ENCODE data around the gene RAB15. TPM values are rescaled to one million over a fixed set of nuclear protein-coding genes. Genes with fewer than 3 reads are reported as not detected.
A peak's percentile ranks its signal among the peaks of the same experiment; 100 is the strongest.

RAB15 gene
- total RNA-seq, 5 donors from 2014 or later (not counting 1 experiment from before 2014, with no cell fraction given): 3.9 to 9.7 (median 4.3) TPM

DNA sequence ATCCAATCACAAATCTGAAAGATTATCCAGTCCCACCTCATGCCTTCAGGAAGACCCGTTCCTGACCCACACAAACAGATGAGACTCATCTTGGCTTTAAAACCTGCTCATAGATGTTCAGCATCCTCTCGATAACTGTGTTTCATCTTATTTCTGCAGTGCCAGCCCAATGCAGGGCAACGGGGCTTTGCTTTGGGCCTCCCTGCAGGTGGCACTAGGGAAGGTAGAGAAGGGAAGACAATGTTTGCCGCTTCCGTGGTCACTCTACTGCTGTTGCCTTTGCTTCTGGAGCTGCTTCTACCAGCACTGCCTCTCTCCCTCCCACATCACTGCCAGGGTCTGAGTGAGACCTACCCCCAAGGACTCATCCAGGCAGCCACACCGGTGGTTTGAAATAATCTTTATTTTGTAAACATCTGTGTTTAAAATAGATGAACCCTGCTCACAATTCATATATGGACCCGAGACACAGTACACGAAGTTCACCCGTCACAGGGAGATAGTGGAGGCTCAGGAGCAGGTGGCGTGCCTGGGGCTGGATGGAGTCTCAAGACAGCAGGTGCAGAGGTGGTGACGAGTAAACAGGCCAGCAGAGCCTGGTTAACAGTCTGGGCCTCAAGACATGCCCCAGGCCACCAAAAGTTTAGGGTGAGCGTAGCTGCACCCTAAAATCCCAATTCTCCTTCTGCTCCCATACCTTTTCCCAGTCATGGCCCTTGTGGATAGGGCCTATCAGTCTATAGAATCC is 26.5 kb downstream of the RAB15 start:
- DNase-seq: no peak
- 91% methylated on average over 6 of the region's 12 CpGs for WGBS (ENCODE audit: insufficient coverage)

DNA sequence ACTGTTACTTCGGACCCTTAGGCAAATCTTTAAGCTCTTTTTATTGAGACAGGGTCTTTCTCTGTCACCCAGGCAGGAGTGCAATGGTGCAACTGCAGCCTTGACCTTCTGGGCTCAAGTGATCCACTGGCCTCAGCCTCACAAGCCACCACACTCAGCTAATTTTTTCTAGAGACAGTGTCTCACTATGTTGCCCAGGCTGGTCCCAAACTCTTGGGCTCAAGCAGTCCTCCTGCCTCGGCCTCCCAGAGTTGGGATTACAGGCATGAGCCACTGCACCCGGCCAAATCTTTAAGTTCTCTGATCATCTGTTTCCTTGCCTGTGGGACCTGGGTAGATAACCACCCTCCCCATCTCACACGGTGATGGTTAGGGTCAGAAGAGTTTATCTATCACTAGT is 27.3 kb downstream of the RAB15 start:
- H3K27ac ChIP-seq (ENCODE audit: low read length): no peak overlapping the region
- no peak overlapping the region for H3K4me3 ChIP-seq (ENCODE audit: control insufficient read depth in 1 of 2, extremely low read depth in 1 of 2, low read length in 1 of 2)
- H3K27ac Mint-ChIP-seq: no peak overlapping the region
- H3K9me3 Mint-ChIP-seq: no peaks in the 10 kb centered on the region
- DNase-seq (no peak), ATAC-seq (replicated peaks in 1 of 4) (no peak)
- H3K4me1 Mint-ChIP-seq: peaks cover 48 to 63% (median 57%) of the 10 kb centered on the region in 3 donors
- H3K27me3 Mint-ChIP-seq: no peaks in the 10 kb centered on the region
- peaks cover 5 to 17% of the 10 kb centered on the region in 2 experiments for H3K4me1 ChIP-seq (ENCODE audit: control insufficient read depth in 1 of 2, extremely low read depth in 1 of 2, insufficient read depth in 2 of 2, low read length in 2 of 2)
- peaks cover 13 to 44% of the 10 kb centered on the region in 2 donors for H3K36me3 ChIP-seq (ENCODE audit: control insufficient read depth in 2 of 2, extremely low read depth in 1 of 2, insufficient read depth in 1 of 2, low read length in 1 of 2)
- peaks cover 67% of the 10 kb centered on the region for H3K36me3 Mint-ChIP-seq
- no peak overlapping the region for H3K4me3 Mint-ChIP-seq
- ChIA-PET POLR2A (no interaction called here), CTCF (no interaction called here)
- H3K27me3 ChIP-seq (replicated peaks in 1 of 2; ENCODE audit: control insufficient read depth in 2 of 2, extremely low read depth in 1 of 2, insufficient read depth in 2 of 2, low read length in 1 of 2): no peaks in the 10 kb centered on the region
- 91% methylated on average over 1 of the region's 4 CpGs for WGBS (ENCODE audit: insufficient coverage)
- H3K9me3 ChIP-seq: no peaks in the 10 kb centered on the region

More for the DNA sequence above, 26.5 kb downstream of the RAB15 start:
- H3K4me1 Mint-ChIP-seq: peaks cover 42 to 56% (median 51%) of the 10 kb centered on the region in 3 donors
- no peaks in the 10 kb centered on the region for H3K27me3 Mint-ChIP-seq
- Histone ChIP-seq H3K9me3 (no peaks in the 10 kb centered on the region), H3K27me3 (replicated peaks in 1 of 2; ENCODE audit: control insufficient read depth in 2 of 2, extremely low read depth in 1 of 2, insufficient read depth in 2 of 2, low read length in 1 of 2) (no peaks in the 10 kb centered on the region), H3K36me3 (ENCODE audit: control insufficient read depth in 2 of 2, extremely low read depth in 1 of 2, insufficient read depth in 1 of 2, low read length in 1 of 2) (peaks cover 13 to 47% of the 10 kb centered on the region in 2 donors), H3K4me3 (ENCODE audit: control insufficient read depth in 1 of 2, extremely low read depth in 1 of 2, low read length in 1 of 2) (no peak overlapping the region), H3K27ac (ENCODE audit: low read length) (no peak overlapping the region), H3K4me1 (ENCODE audit: control insufficient read depth in 1 of 2, extremely low read depth in 1 of 2, insufficient read depth in 2 of 2, low read length in 2 of 2) (peaks cover 5 to 17% of the 10 kb centered on the region in 2 experiments)
- H3K9me3 Mint-ChIP-seq: no peaks in the 10 kb centered on the region
- no peak overlapping the region for H3K27ac Mint-ChIP-seq
- ATAC-seq (replicated peaks in 1 of 4): no peak
- no peak overlapping the region for H3K4me3 Mint-ChIP-seq
- CTCF ChIA-PET: no interaction called here
- H3K36me3 Mint-ChIP-seq: peaks cover 65% of the 10 kb centered on the region
- POLR2A ChIA-PET: no interaction called here

DNA sequence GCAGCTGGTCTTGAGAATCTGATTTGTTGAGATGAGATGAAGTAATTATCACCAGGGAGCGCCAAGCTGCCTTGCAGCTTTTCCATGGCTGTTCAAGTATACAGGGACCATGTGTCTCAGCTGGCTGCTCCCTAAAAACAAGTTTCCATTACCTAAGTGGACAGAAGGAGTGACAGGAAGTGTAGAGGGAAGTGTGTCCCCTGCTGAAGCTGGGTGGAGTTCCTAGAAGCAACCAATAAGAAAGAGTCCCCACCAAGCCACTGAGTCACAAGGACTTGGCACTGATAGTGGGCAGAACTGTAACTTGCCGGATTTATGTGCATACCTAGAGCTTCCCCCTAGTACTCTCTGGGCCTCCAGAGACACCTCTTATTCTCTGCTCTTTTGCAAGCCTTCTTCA is 28.1 kb downstream of the RAB15 start:
- peak overlapping the region in 1 of 2 donors; percentile 82 for H3K27ac Mint-ChIP-seq
- H3K9me3 Mint-ChIP-seq: no peaks in the 10 kb centered on the region
- Histone ChIP-seq H3K9me3 (no peaks in the 10 kb centered on the region), H3K36me3 (ENCODE audit: control insufficient read depth in 2 of 2, extremely low read depth in 1 of 2, insufficient read depth in 1 of 2, low read length in 1 of 2) (peaks cover 12 to 51% of the 10 kb centered on the region in 2 donors), H3K4me1 (ENCODE audit: control insufficient read depth in 1 of 2, extremely low read depth in 1 of 2, insufficient read depth in 2 of 2, low read length in 2 of 2) (peaks cover 5 to 17% of the 10 kb centered on the region in 2 experiments), H3K27ac (ENCODE audit: low read length) (no peak overlapping the region), H3K27me3 (replicated peaks in 1 of 2; ENCODE audit: control insufficient read depth in 2 of 2, extremely low read depth in 1 of 2, insufficient read depth in 2 of 2, low read length in 1 of 2) (no peaks in the 10 kb centered on the region), H3K4me3 (ENCODE audit: control insufficient read depth in 1 of 2, extremely low read depth in 1 of 2, low read length in 1 of 2) (no peak overlapping the region)
- no CpG with 5 or more reads among the region's 2 CpGs for WGBS (ENCODE audit: insufficient coverage)
- H3K4me3 Mint-ChIP-seq: no peak overlapping the region
- no peak for ATAC-seq (replicated peaks in 1 of 4)
- peaks cover 67% of the 10 kb centered on the region for H3K36me3 Mint-ChIP-seq
- DNase-seq: no peak
- ChIA-PET POLR2A (no interaction called here), CTCF (no interaction called here)
- peaks cover 54 to 71% (median 65%) of the 10 kb centered on the region in 3 donors for H3K4me1 Mint-ChIP-seq
- H3K27me3 Mint-ChIP-seq: no peaks in the 10 kb centered on the region

DNA sequence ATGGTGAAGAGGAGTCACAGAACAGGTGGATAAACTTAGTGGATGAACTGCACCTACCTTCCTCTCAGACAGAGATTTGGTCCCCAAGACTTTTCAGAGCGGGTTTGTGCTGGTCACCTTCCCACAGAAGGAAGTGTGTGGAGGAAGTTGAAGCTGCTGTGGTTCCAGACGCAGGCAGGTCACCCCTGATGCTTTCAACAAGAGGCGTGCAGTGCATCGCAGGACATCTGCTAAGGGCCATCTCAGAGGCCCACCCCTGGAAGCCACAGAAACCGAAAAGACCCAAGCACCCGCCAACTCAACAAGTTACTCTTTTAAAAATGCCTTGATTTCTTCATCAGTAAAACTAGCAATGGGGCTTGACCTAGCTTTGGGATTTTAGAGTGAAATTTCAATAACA is 28.6 kb downstream of the RAB15 start:
- H3K4me1 Mint-ChIP-seq: peaks cover 59 to 76% (median 70%) of the 10 kb centered on the region in 3 donors
- H3K36me3 ChIP-seq (ENCODE audit: control insufficient read depth in 2 of 2, extremely low read depth in 1 of 2, insufficient read depth in 1 of 2, low read length in 1 of 2): peaks cover 7 to 52% of the 10 kb centered on the region in 2 donors
- CTCF ChIA-PET: interaction anchor here in 1 of 2 donors (0.6 kb wide), 1 partner anchor 51 kb away, joined by 6 read pairs; no protein-coding TSS in a partner anchor
- H3K4me3 ChIP-seq (ENCODE audit: control insufficient read depth in 1 of 2, extremely low read depth in 1 of 2, low read length in 1 of 2): no peak overlapping the region
- H3K27me3 ChIP-seq (replicated peaks in 1 of 2; ENCODE audit: control insufficient read depth in 2 of 2, extremely low read depth in 1 of 2, insufficient read depth in 2 of 2, low read length in 1 of 2): no peaks in the 10 kb centered on the region
- peaks cover 67% of the 10 kb centered on the region for H3K36me3 Mint-ChIP-seq
- WGBS (ENCODE audit: insufficient coverage): 37% methylated on average over 4 of the region's 6 CpGs
- H3K4me3 Mint-ChIP-seq: no peak overlapping the region
- H3K9me3 Mint-ChIP-seq: no peaks in the 10 kb centered on the region
- H3K4me1 ChIP-seq (ENCODE audit: control insufficient read depth in 1 of 2, extremely low read depth in 1 of 2, insufficient read depth in 2 of 2, low read length in 2 of 2): peaks cover 5 to 17% of the 10 kb centered on the region in 2 experiments
- peak overlapping the region in 1 of 2 donors; percentile 82 for H3K27ac Mint-ChIP-seq
- no peaks in the 10 kb centered on the region for H3K9me3 ChIP-seq
- no peak for DNase-seq
- ATAC-seq (replicated peaks in 1 of 4): no peak
- H3K27ac ChIP-seq (ENCODE audit: low read length): no peak overlapping the region
- POLR2A ChIA-PET: no interaction called here
- H3K27me3 Mint-ChIP-seq: no peaks in the 10 kb centered on the region

DNA sequence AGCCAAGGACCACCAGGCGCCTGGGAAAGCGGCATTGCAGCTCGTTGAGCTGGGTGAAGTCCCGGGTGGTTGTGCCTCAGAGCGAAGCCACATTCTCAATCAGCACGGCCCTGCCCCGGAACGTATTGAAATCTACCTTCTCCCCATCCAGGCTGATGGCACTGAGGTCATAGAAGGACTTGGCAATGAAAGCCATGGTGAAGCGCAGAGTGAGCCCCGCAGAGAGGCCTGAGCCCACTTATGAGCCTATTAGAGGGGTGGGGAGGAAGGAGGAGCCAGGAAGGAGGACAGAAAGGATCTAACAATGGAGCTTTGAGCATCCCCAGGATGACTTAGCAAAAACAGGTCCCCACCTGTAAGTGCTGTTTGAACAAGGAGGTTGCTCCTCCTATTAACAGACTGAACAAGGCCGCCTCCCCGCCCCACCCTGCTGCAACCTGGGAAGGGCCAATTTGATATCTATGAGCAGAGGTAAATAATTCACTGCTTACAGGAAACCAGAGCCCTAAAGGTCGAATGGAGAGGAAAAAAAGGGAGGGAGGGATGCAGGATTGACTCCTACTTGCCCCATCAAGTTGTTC is 29.5 kb downstream of the RAB15 start, which contains the start of gene GPX2:
TSS of gene GPX2 (minus strand) at position 215 of the 581 bp plus-strand sequence. CDS start at position 196, 19 bp downstream.
- DNase-seq (peak in 1 of 35 experiments; percentile 2), ATAC-seq (replicated peaks in 1 of 4) (no peak)
- Histone ChIP-seq H3K27me3 (replicated peaks in 1 of 2; ENCODE audit: control insufficient read depth in 2 of 2, extremely low read depth in 1 of 2, insufficient read depth in 2 of 2, low read length in 1 of 2) (no peaks in the 10 kb centered on the region), H3K4me1 (ENCODE audit: control insufficient read depth in 1 of 2, extremely low read depth in 1 of 2, insufficient read depth in 2 of 2, low read length in 2 of 2) (peaks cover 5 to 17% of the 10 kb centered on the region in 2 experiments), H3K4me3 (ENCODE audit: control insufficient read depth in 1 of 2, extremely low read depth in 1 of 2, low read length in 1 of 2) (no peak within 1 kb of the TSS), H3K27ac (ENCODE audit: low read length) (no peak within 1 kb of the TSS), H3K36me3 (ENCODE audit: control insufficient read depth in 2 of 2, extremely low read depth in 1 of 2, insufficient read depth in 1 of 2, low read length in 1 of 2) (peaks cover 7 to 50% of the 10 kb centered on the region in 2 donors), H3K9me3 (no peaks in the 10 kb centered on the region)
- Mint-ChIP-seq H3K9me3 (no peaks in the 10 kb centered on the region), H3K27me3 (no peaks in the 10 kb centered on the region), H3K36me3 (peaks cover 64% of the 10 kb centered on the region), H3K4me3 (no peak within 1 kb of the TSS), H3K4me1 (peaks cover 66 to 82% (median 78%) of the 10 kb centered on the region in 3 donors), H3K27ac (peak within 1 kb of the TSS; percentile 43 to 82)
- POLR2A ChIA-PET: interaction anchor here in 1 of 2 donors (0.6 to 1.0 kb wide), 2 partner anchors 19 to 262 kb away, joined by 3 read pairs; no protein-coding TSS in a partner anchor
- CTCF ChIA-PET: no interaction called here
- 68% methylated on average over 4 of the region's 13 CpGs for WGBS (ENCODE audit: insufficient coverage)

DNA sequence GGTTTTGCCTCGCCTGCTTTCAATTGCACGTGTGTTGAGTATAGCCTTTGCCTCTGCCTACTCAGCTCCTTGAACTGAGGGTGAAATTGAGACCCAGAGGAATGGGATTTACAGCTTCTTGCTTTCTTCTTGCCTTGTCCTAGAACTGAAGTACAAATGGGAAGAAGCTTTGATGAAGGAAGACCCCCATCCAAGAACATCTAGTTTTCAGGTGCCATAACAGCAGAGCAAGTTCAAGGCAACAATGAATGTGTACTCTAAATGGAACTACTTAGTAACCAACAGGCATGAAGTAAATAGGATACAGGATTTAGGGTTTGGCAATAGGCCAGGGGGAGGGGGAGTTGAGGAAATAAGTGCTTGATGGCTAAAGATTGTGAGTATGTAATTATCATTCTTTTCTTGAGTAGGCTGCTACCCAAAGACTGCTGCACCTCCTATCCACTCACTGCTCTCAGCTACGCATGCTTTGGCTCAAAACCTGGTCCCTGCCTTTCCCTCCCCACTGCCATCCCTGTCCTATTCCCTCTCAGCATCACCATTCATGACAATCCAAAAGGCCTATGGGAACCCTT is 31.7 kb downstream of the RAB15 start:
- H3K4me1 Mint-ChIP-seq: peaks cover 75 to 87% (median 85%) of the 10 kb centered on the region in 3 donors
- no peak overlapping the region for H3K4me3 Mint-ChIP-seq
- ChIA-PET CTCF (no interaction called here), POLR2A (interaction anchor here in 1 of 2 donors (0.6 kb wide), 1 partner anchor 588 kb away, joined by 4 read pairs; no protein-coding TSS in a partner anchor)
- no peaks in the 10 kb centered on the region for H3K27me3 Mint-ChIP-seq
- no peaks in the 10 kb centered on the region for H3K27me3 ChIP-seq (replicated peaks in 1 of 2; ENCODE audit: control insufficient read depth in 2 of 2, extremely low read depth in 1 of 2, insufficient read depth in 2 of 2, low read length in 1 of 2)
- H3K36me3 Mint-ChIP-seq: peaks cover 55% of the 10 kb centered on the region
- peak overlapping the region; percentile 75 to 77 for H3K27ac Mint-ChIP-seq
- H3K9me3 Mint-ChIP-seq: no peaks in the 10 kb centered on the region
- WGBS (ENCODE audit: insufficient coverage): 100% methylated on average over 1 of the region's 3 CpGs
- H3K36me3 ChIP-seq (ENCODE audit: control insufficient read depth in 2 of 2, extremely low read depth in 1 of 2, insufficient read depth in 1 of 2, low read length in 1 of 2): peaks cover 7 to 55% of the 10 kb centered on the region in 2 donors
- no peak overlapping the region for H3K27ac ChIP-seq (ENCODE audit: low read length)
- DNase-seq (no peak), ATAC-seq (replicated peaks in 1 of 4) (no peak)
- H3K4me3 ChIP-seq (ENCODE audit: control insufficient read depth in 1 of 2, extremely low read depth in 1 of 2, low read length in 1 of 2): no peak overlapping the region
- peaks cover 2 to 10% of the 10 kb centered on the region in 2 experiments for H3K4me1 ChIP-seq (ENCODE audit: control insufficient read depth in 1 of 2, extremely low read depth in 1 of 2, insufficient read depth in 2 of 2, low read length in 2 of 2)
- H3K9me3 ChIP-seq: no peaks in the 10 kb centered on the region
